GM12878 (cell line): Measurements from ENCODE around the gene RPS6KA2. TPM values are rescaled to one million over a fixed set of nuclear protein-coding genes. Genes with fewer than 3 reads are reported as not detected.

Experiments
- ATAC-seq: fragments of 200-7000 bp; cut with Tn5 transposase; 3 replicates; pipeline ENCODE4 v1.9.1; 2020; ENCODE audit warnings: mild to moderate bottlenecking, moderate library complexity
- BruUV-seq: library from RNA; stranded (reverse); fragments of 400-500 nt; replicated peaks from 2 replicates; lab custom pipeline; 2021; lab: Mats Ljungman, UMichigan
- CTCF ChIA-PET: fragments of 300-600 bp; sonication (Branson Sonifier 250); formaldehyde crosslinking; extraction: SDS; loops from one replicate; lab custom pipeline; 2021; ENCODE audit warnings: inconsistent platforms; lab: Yijun Ruan, JAX
- POLR2A ChIA-PET: fragments of 350-600 bp; formaldehyde crosslinking; extraction: SDS; loops from one replicate; lab custom pipeline; 2021; ENCODE audit warnings: inconsistent platforms; lab: Charles Lee
- RAD21 ChIA-PET: fragments of 300-600 bp; sonication (Branson Sonifier 250); formaldehyde crosslinking; loops from one replicate; lab custom pipeline; 2023; ENCODE audit warnings: antibody characterized with exemption; ENCODE audit not compliant: unreplicated experiment; lab: Charles Lee
- SMC1A ChIA-PET: fragments of 300-600 bp; sonication (Branson Sonifier 250); formaldehyde crosslinking; loops from one replicate; lab custom pipeline; 2023; ENCODE audit not compliant: unreplicated experiment, uncharacterized antibody; lab: Charles Lee
- DNase-seq: peaks from one replicate; pipeline ENCODE4 v3.0.0-alpha.2; 2011; ENCODE audit warnings: low read depth, low spot score
- FAIRE-seq: peaks from 3 replicates; lab custom pipeline; 2011; peaks lifted over from hg19 to GRCh38; lab: Jason Lieb, UNC
- H2AFZ ChIP-seq: 2 replicates; pipeline ENCODE4 v1.6.0; 2011; ENCODE audit warnings: low read depth, low read length, control low read depth; ENCODE audit not compliant: control insufficient read depth
- H3K27ac ChIP-seq: 2 replicates; pipeline ENCODE4 v1.5.1; 2011; ENCODE audit warnings: control low read depth; ENCODE audit not compliant: control insufficient read depth, insufficient read depth
- H3K27me3 ChIP-seq, 2 experiments: replicated peaks in 1 of 2; 2 replicates each; pipeline versions ENCODE4 v1.6.0 to v1.6.1; 2011; ENCODE audit warnings: low read length in 1 of 2; ENCODE audit not compliant: control insufficient read depth in 2 of 2, insufficient read depth in 2 of 2
- H3K36me3 ChIP-seq, 2 experiments: 2 replicates each; pipeline ENCODE4 v1.5.1; 2011; ENCODE audit warnings: low read length in 1 of 2; ENCODE audit not compliant: control insufficient read depth in 2 of 2, insufficient read depth in 2 of 2
- H3K4me1 ChIP-seq: 2 replicates; pipeline ENCODE4 v1.6.1; 2011; ENCODE audit warnings: mild to moderate bottlenecking, low read length, moderate library complexity, mixed read lengths; ENCODE audit not compliant: control insufficient read depth, insufficient read depth
- H3K4me2 ChIP-seq: 2 replicates; pipeline ENCODE4 v1.6.0; 2011; ENCODE audit warnings: control low read depth; ENCODE audit not compliant: control insufficient read depth, insufficient read depth
- H3K4me3 ChIP-seq: fragments of 200-600 bp; sonication (generic); 2 replicates; pipeline ENCODE4 v1.5.1; 2016
- H3K79me2 ChIP-seq: 2 replicates; pipeline ENCODE4 v1.6.0; 2011; ENCODE audit warnings: low read length; ENCODE audit not compliant: control insufficient read depth, insufficient read depth
- H3K9ac ChIP-seq: 2 replicates; pipeline ENCODE4 v1.8.0; 2011; ENCODE audit warnings: low read length, control low read depth, mixed read lengths; ENCODE audit not compliant: control insufficient read depth, insufficient read depth
- H3K9me3 ChIP-seq: replicated peaks from 3 replicates; pipeline ENCODE4 v1.5.1; 2011; ENCODE audit warnings: mild to moderate bottlenecking, low read length; ENCODE audit not compliant: control insufficient read depth, insufficient read depth
- H4K20me1 ChIP-seq: 2 replicates; pipeline ENCODE4 v1.6.0; 2011; ENCODE audit not compliant: control insufficient read depth, insufficient read depth
- CEBPB ChIP-seq, 2 experiments: fragments of 150-350 bp in 1 of 2; IDR thresholded peaks; 2 replicates each; pipeline ENCODE4 v1.6.1; 2012 to 2014; ENCODE audit warnings: low read depth in 2 of 2, low read length in 2 of 2, borderline replicate concordance in 1 of 2, inconsistent platforms in 1 of 2
- RB1 ChIP-seq: fragments of 450-650 bp; formaldehyde crosslinking; IDR thresholded peaks from 2 replicates; pipeline ENCODE4 v1.6.1; 2017; ENCODE audit warnings: mild to moderate bottlenecking, borderline replicate concordance
- RBBP5 ChIP-seq: fragments of 200-600 bp; sonication (generic); conservative IDR thresholded peaks from 2 replicates; pipeline ENCODE4 v1.6.1; 2016
- RELB ChIP-seq: fragments of 450-650 bp; IDR thresholded peaks from 2 replicates; pipeline ENCODE4 v1.6.1; 2017; ENCODE audit warnings: low read depth, mild to moderate bottlenecking, moderate library complexity
- SIN3A ChIP-seq: IDR thresholded peaks from 2 replicates; pipeline ENCODE4 v1.6.1; 2012; ENCODE audit warnings: low read depth, low read length, improper control_type of control experiment
- SP1 ChIP-seq: IDR thresholded peaks from one replicate; pipeline ENCODE4 v1.6.1; 2011; ENCODE audit warnings: low read depth, low read length
- TARDBP ChIP-seq: IDR thresholded peaks from 2 replicates; pipeline ENCODE4 v1.6.1; 2016; ENCODE audit warnings: borderline replicate concordance
- ZNF274 ChIP-seq: IDR thresholded peaks from one replicate; pipeline ENCODE4 v1.8.0; 2011; ENCODE audit not compliant: insufficient read length, insufficient read depth
- WGBS: methylation state at CpG from one replicate; pipeline ENCODE4 v1.1.6; 2016; ENCODE audit warnings: low lambda C conversion rate; ENCODE audit not compliant: insufficient replicate concordance, insufficient coverage; ENCODE audit errors: missing lambda C conversion rate; 5-methylcytosine and 5-hydroxymethylcytosine counted together
- in situ Hi-C: fragments of 300-500 bp; cut with MboI; formaldehyde crosslinking; loops from 9 replicates; pipeline ENCODE4 v1.14.3; 2018; ENCODE audit warnings: mixed read lengths
- intact Hi-C: fragments of 100-400 bp; cut with micrococcal nuclease; formaldehyde crosslinking; loops from one replicate; pipeline ENCODE4 v1.14.2; 2022; ENCODE audit not compliant: unreplicated experiment
- polyA plus RNA-seq, 11 experiments: library from polyadenylated mRNA; depleted of rRNA in 4 of 11; unstranded in 6 of 11; stranded (reverse) in 5 of 11; fragments of >200 nt; fragmentation: Nextera tagmentation in 4 of 11; fragmentation: Illumina TruSeq in 1 of 11; extraction: Ambion mirVana in 4 of 11; extraction: Trizol in 1 of 11; gene quantifications; 1 replicate in 1 of 11; 2 replicates in 10 of 11; pipeline versions ENCODE4 v1.2.1 to v1.2.3, GENCODE V29; 2011 to 2016; ENCODE audit warnings: inconsistent platforms in 2 of 11, missing spikeins in 2 of 11, low read depth in 1 of 11
- total RNA-seq, 4 experiments: library from RNA; depleted of rRNA in 3 of 4; stranded (reverse); fragments of >200 nt in 3 of 4; fragmentation: Illumina TruSeq in 1 of 4; extraction: Trizol in 1 of 4; gene quantifications; 2 replicates each; pipeline versions ENCODE4 v1.2.1 to v1.2.3, GENCODE V29; 2013 to 2021
- TF ChIP-seq, protein P1 (sequence below): fragments of 450-650 bp; IDR thresholded peaks from 2 replicates; pipeline ENCODE4 v1.6.1; 2017; ENCODE audit warnings: mild to moderate bottlenecking, moderate library complexity
- TF ChIP-seq, protein P2 (sequence below): IDR thresholded peaks from 2 replicates; pipeline ENCODE4 v1.6.1; 2011; ENCODE audit warnings: mild to moderate bottlenecking, low read depth, low read length, moderate library complexity; ENCODE audit not compliant: insufficient replicate concordance

Gene RPS6KA2
- total and polyA plus RNA-seq, 10 of the 15 experiments (the other 5 are each of a cell fraction or from before 2014, with no cell fraction given) = 0.02 to 1.0 (median 0.22) TPM; not detected in 1

DNA sequence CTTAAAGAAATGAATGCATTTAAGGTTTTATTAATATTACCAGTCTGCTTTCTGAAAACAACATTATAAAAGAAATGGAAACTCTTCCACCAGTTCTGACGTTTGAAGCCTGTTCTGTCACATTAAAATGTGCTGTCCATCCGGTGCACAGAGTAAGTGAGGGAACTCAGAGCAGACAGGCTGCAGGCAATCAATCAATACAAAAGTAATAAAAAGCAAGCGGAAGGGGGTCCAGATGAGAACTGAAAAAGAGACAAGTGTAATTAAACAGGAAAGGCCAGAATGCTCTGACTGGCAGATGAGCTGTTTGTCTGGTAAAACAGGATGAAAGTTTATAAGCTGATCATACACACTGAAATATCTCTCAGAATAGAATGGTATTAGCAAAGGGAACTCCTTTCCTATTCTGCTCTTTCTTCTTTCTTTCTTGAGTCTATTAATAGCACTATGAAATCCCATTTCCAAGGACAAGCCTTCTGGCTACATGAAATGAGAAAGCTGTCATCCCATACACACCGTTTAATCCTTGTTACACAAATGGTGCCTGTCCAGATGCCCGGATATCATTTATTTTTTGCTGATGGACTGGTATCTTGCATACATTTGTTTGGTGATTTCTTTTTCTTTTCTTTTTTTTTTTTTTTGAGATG, 134.8 kb downstream of the RPS6KA2 start (continued):
- TF ChIP-seq, protein P1, sequence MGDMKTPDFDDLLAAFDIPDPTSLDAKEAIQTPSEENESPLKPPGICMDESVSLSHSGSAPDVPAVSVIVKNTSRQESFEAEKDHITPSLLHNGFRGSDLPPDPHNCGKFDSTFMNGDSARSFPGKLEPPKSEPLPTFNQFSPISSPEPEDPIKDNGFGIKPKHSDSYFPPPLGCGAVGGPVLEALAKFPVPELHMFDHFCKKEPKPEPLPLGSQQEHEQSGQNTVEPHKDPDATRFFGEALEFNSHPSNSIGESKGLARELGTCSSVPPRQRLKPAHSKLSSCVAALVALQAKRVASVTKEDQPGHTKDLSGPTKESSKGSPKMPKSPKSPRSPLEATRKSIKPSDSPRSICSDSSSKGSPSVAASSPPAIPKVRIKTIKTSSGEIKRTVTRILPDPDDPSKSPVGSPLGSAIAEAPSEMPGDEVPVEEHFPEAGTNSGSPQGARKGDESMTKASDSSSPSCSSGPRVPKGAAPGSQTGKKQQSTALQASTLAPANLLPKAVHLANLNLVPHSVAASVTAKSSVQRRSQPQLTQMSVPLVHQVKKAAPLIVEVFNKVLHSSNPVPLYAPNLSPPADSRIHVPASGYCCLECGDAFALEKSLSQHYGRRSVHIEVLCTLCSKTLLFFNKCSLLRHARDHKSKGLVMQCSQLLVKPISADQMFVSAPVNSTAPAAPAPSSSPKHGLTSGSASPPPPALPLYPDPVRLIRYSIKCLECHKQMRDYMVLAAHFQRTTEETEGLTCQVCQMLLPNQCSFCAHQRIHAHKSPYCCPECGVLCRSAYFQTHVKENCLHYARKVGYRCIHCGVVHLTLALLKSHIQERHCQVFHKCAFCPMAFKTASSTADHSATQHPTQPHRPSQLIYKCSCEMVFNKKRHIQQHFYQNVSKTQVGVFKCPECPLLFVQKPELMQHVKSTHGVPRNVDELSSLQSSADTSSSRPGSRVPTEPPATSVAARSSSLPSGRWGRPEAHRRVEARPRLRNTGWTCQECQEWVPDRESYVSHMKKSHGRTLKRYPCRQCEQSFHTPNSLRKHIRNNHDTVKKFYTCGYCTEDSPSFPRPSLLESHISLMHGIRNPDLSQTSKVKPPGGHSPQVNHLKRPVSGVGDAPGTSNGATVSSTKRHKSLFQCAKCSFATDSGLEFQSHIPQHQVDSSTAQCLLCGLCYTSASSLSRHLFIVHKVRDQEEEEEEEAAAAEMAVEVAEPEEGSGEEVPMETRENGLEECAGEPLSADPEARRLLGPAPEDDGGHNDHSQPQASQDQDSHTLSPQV = no peak
- no peak for TF ChIP-seq CEBPB (IDR thresholded peaks at IDR 0.05; ENCODE audit: borderline replicate concordance in 1 of 2, low read depth in 2 of 2, low read length in 2 of 2)
- no peak for TF ChIP-seq SP1

GRCh38 chr6:166490671-166491500, 136.2 kb downstream of the RPS6KA2 start:
- Histone ChIP-seq H4K20me1 (no peaks in the 10 kb centered on the region), H3K9ac (no peak overlapping the region), H3K9me3 (peaks cover 4% of the 10 kb centered on the region; the same call in 2 of the 3 replicates), H3K4me2 (no peak overlapping the region), H3K27ac (no peak overlapping the region), H3K27me3 (no peaks in the 10 kb centered on the region), H3K79me2 (no peaks in the 10 kb centered on the region), H3K4me1 (peaks cover 9% of the 10 kb centered on the region), H3K4me3 (no peak overlapping the region), H3K36me3 (no peaks in the 10 kb centered on the region), H2AFZ (no peak overlapping the region)
- 68% methylated on average over 17 of the region's 18 CpGs for WGBS
- CTCF ChIA-PET = no interaction called here
- DNase-seq (no peak), FAIRE-seq (no peak), ATAC-seq (no peak)
- BruUV-seq = no TSS peak
- POLR2A ChIA-PET = no interaction called here
- SMC1A ChIA-PET = no interaction called here
- RAD21 ChIA-PET = no interaction called here
- in situ Hi-C loops = no loop called here
- intact Hi-C loops = no loop called here
- TF ChIP-seq, protein P2, sequence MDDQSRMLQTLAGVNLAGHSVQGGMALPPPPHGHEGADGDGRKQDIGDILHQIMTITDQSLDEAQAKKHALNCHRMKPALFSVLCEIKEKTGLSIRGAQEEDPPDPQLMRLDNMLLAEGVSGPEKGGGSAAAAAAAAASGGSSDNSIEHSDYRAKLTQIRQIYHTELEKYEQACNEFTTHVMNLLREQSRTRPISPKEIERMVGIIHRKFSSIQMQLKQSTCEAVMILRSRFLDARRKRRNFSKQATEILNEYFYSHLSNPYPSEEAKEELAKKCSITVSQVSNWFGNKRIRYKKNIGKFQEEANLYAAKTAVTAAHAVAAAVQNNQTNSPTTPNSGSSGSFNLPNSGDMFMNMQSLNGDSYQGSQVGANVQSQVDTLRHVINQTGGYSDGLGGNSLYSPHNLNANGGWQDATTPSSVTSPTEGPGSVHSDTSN = no peak
- TF ChIP-seq TARDBP (no peak), RELB (no peak), RBBP5 (no peak), ZNF274 (no peak), RB1 (no peak), SIN3A (no peak)
